Ovary (tissue), 9 donors: ENCODE measurements around the gene NHLH2. TPM values are rescaled to one million over a fixed set of nuclear protein-coding genes. Genes with fewer than 3 reads are reported as not detected.

Experiments
- DNase-seq, 5 donors: peaks; one replicate each; pipeline ENCODE4 v3.0.0-alpha.2; 2019 to 2020
- H3K27ac ChIP-seq, 2 donors: fragments of 200-600 bp; one replicate each; pipeline versions ENCODE4 v1.5.1 to v1.8.0; 2019 to 2022
- H3K27me3 ChIP-seq: fragments of 200-600 bp; one replicate; pipeline ENCODE4 v1.8.0; 2022
- H3K36me3 ChIP-seq: fragments of 200-600 bp; sonication (generic); one replicate; pipeline ENCODE4 v1.5.1; 2019
- H3K4me1 ChIP-seq: one replicate; pipeline ENCODE4 v1.8.1; 2013; ENCODE audit warnings: mild to moderate bottlenecking, moderate library complexity; ENCODE audit not compliant: insufficient read depth
- H3K4me3 ChIP-seq: fragments of 200-600 bp; sonication (generic); one replicate; pipeline ENCODE4 v1.5.1; 2017
- H3K9me3 ChIP-seq, 2 donors: fragments of 200-600 bp in 1 of 2; sonication (generic) in 1 of 2; one replicate each; pipeline versions ENCODE4 v1.5.1 to v1.8.1; 2013 to 2019; ENCODE audit warnings: mild to moderate bottlenecking in 1 of 2, moderate library complexity in 1 of 2
- EP300 ChIP-seq: sonication (generic); formaldehyde crosslinking; IDR thresholded peaks from one replicate; pipeline ENCODE4 v1.6.1; 2017; ENCODE audit warnings: antibody characterized with exemption
- POLR2A ChIP-seq: fragments of 450-650 bp; IDR thresholded peaks from one replicate; pipeline ENCODE4 v1.6.1; 2017; ENCODE audit warnings: antibody characterized with exemption, mild to moderate bottlenecking, moderate library complexity
- WGBS, 3 donors: extraction: QIAGEN DNeasy Blood & Tissue Kit in 1 of 3; methylation state at CpG; one replicate each; pipeline versions ENCODE4 v1.1.5 to v1.1.7; 2013 to 2017; 5-methylcytosine and 5-hydroxymethylcytosine counted together
- intact Hi-C, 4 donors: fragments of 100-400 bp; cut with DNase I; formaldehyde crosslinking; loops; one replicate each; pipeline versions ENCODE4 v1.11.0 to v1.15.1; 2022 to 2023
- polyA plus RNA-seq, 2 donors: library from polyadenylated mRNA; stranded (reverse); fragments of 200-250 nt in 1 of 2; fragments of 350-450 nt in 1 of 2; fragmentation: Illumina TruSeq in 1 of 2; extraction: RNeasy Lipid Tissue Mini Kit (QIAGEN cat#74804) in 1 of 2; gene quantifications; one replicate each; pipeline ENCODE4 v1.2.3, GENCODE V29; 2013 to 2014
- total RNA-seq, 7 donors: library from RNA; depleted of rRNA in 2 of 7; stranded (reverse); fragments of >200 nt in 2 of 7; fragmentation: NEBNext Ultra II Directional in 3 of 7; extraction: Animal tissue kit (Norgen Biotek cat#: 25700) in 3 of 7; gene quantifications; one replicate each; pipeline versions ENCODE4 v1.1.0 to v1.2.4, GENCODE V29; 2016 to 2023
- TF ChIP-seq, protein P1 (sequence below), 3 donors: fragments of 450-650 bp in 2 of 3; fragments of 200-600 bp in 1 of 3; IDR thresholded peaks; one replicate each; pipeline versions ENCODE4 v1.5.1 to v1.8.0; 2016 to 2022; ENCODE audit warnings: antibody characterized with exemption in 3 of 3, mild to moderate bottlenecking in 1 of 3
- donor health status: DM: no; HTN: no; CAD: no; lungs with moderate emphysema.
- donor health status: DM: no; HTN: no; CAD: no.
- donor health status: Bipolar disorder and iron deficiency.
- donor health status: DM: yes; HTN: yes; CAD: no.
- donor health status: DM: no; HTN: no; CAD: no.
- donor health status: DM: yes; HTN: yes; CAD: no.

Gene NHLH2
- total and polyA plus RNA-seq, 9 donors = not detected

GRCh38 chr1:115796036-115796435 lies 44.9 kb downstream of the NHLH2 start:
- Histone ChIP-seq H3K9me3 (no peaks in the 10 kb centered on the region), H3K27ac (no peak overlapping the region), H3K4me1 (peaks cover 5% of the 10 kb centered on the region), H3K36me3 (no peaks in the 10 kb centered on the region), H3K27me3 (no peaks in the 10 kb centered on the region), H3K4me3 (no peak overlapping the region)
- WGBS, 3 donors = 73 to 76% (median 74%) methylated on average over 6 of the region's 6 CpGs
- no peak for DNase-seq
- intact Hi-C loops = no loop called here
- TF ChIP-seq POLR2A (no peak), EP300 (no peak)
- TF ChIP-seq, protein P1, sequence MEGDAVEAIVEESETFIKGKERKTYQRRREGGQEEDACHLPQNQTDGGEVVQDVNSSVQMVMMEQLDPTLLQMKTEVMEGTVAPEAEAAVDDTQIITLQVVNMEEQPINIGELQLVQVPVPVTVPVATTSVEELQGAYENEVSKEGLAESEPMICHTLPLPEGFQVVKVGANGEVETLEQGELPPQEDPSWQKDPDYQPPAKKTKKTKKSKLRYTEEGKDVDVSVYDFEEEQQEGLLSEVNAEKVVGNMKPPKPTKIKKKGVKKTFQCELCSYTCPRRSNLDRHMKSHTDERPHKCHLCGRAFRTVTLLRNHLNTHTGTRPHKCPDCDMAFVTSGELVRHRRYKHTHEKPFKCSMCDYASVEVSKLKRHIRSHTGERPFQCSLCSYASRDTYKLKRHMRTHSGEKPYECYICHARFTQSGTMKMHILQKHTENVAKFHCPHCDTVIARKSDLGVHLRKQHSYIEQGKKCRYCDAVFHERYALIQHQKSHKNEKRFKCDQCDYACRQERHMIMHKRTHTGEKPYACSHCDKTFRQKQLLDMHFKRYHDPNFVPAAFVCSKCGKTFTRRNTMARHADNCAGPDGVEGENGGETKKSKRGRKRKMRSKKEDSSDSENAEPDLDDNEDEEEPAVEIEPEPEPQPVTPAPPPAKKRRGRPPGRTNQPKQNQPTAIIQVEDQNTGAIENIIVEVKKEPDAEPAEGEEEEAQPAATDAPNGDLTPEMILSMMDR (IDR thresholded peaks at IDR 0.05) = no peak

- 35 to 59% (median 37%) methylated on average over 4 of the region's 4 CpGs for WGBS, 3 donors
- DNase-seq = no peak
- Histone ChIP-seq H3K27me3 (no peaks in the 10 kb centered on the region), H3K27ac (no peak overlapping the region), H3K9me3 (no peaks in the 10 kb centered on the region), H3K4me3 (no peak overlapping the region), H3K36me3 (no peaks in the 10 kb centered on the region), H3K4me1 (peaks cover 5% of the 10 kb centered on the region)
- TF ChIP-seq POLR2A (no peak), EP300 (no peak)
- TF ChIP-seq, protein P1 (IDR thresholded peaks at IDR 0.05) = no peak
- intact Hi-C loops = no loop called here
These were observed 45.8 kb downstream of the NHLH2 start for GRCh38 chr1:115794976-115795639.

GRCh38 chr1:115793162-115793561 lies 47.8 kb downstream of the NHLH2 start:
- no peak overlapping the region for H3K27ac ChIP-seq
- no peak overlapping the region for H3K4me3 ChIP-seq
- H3K36me3 ChIP-seq = no peaks in the 10 kb centered on the region
- intact Hi-C loops = no loop called here
- no peak for TF ChIP-seq POLR2A
- no peak for TF ChIP-seq EP300
- TF ChIP-seq, protein P1 (IDR thresholded peaks at IDR 0.05) = no peak
- WGBS, 3 donors = 20 to 29% (median 26%) methylated on average over 9 of the region's 9 CpGs
- H3K4me1 ChIP-seq = peaks cover 2% of the 10 kb centered on the region
- no peak for DNase-seq
- H3K9me3 ChIP-seq = no peaks in the 10 kb centered on the region
- H3K27me3 ChIP-seq = no peaks in the 10 kb centered on the region

DNA sequence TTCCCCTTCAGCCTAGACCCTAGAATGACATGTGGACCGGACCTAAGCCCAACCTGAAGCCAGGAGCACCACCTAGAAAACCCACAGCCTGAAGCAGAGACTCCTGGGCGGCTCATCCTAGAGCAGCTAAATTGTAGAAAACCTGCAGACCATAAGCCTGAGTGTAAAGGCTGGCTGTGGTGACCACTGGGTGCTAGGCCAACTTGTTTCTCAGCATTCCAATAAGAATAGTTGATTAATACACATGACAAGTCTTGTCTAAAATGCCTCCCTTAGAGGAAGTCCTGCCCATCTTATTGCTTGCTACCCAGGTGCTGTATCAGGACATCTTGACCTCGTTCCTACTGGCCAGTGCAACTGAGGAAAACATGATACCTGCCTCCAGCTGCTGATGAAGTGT lies 49.1 kb downstream of the NHLH2 start:
- TF ChIP-seq EP300 = no peak
- TF ChIP-seq POLR2A = no peak
- TF ChIP-seq, protein P1 (IDR thresholded peaks at IDR 0.05) = no peak
- no peak overlapping the region for H3K27ac ChIP-seq
- H3K4me3 ChIP-seq = no peak overlapping the region
- no peaks in the 10 kb centered on the region for H3K27me3 ChIP-seq
- WGBS, 3 donors = 92 to 98% (median 93%) methylated on average over 3 of the region's 3 CpGs
- no peaks in the 10 kb centered on the region for H3K9me3 ChIP-seq
- H3K4me1 ChIP-seq = peaks cover 2% of the 10 kb centered on the region
- H3K36me3 ChIP-seq = no peaks in the 10 kb centered on the region
- intact Hi-C loops = no loop called here
- DNase-seq = no peak
